SKM-1 (cell line): ENCODE results near the gene BTBD1.

ENCODE experiments used
- DNase-seq: peaks from one replicate; lab custom pipeline; 2025; ENCODE audit not compliant: unreplicated experiment; lab: John Stamatoyannopoulos, UW

Gene BTBD1

GRCh38 chr15:82995076-82995475 lies 72.0 kb downstream of the BTBD1 start:
- DNase-seq: no peak

- DNase-seq: no peak
Measured at GRCh38 chr15:82993144-82993543, 73.9 kb downstream of the BTBD1 start.

- DNase-seq: no peak
Measured at GRCh38 chr15:82992436-82992998, 74.5 kb downstream of the BTBD1 start.

- DNase-seq: no peak
Measured at GRCh38 chr15:82986442-82986780, 80.6 kb downstream of the BTBD1 start.

GRCh38 chr15:82985688-82986441 lies 81.2 kb downstream of the BTBD1 start, which contains the start of gene RAMAC:
TSS of gene RAMAC (plus strand) at chr15:82986210. CDS start at chr15:82989019, 2,809 bp downstream.
- peak; percentile 94 for DNase-seq

- DNase-seq: no peak
Measured at GRCh38 chr15:82980981-82981380, 86.1 kb downstream of the BTBD1 start.

- DNase-seq: no peak
Measured at GRCh38 chr15:82979726-82980125, 87.3 kb downstream of the BTBD1 start.

GRCh38 chr15:82978438-82978837 lies 88.6 kb downstream of the BTBD1 start:
- no peak for DNase-seq

GRCh38 chr15:82977076-82977475 lies 90.0 kb downstream of the BTBD1 start:
- no peak for DNase-seq

GRCh38 chr15:82972990-82973389 lies 94.1 kb downstream of the BTBD1 start:
- no peak for DNase-seq

GRCh38 chr15:82971218-82971984 lies 95.7 kb downstream of the BTBD1 start:
- DNase-seq: no peak

GRCh38 chr15:82970696-82971095 lies 96.4 kb downstream of the BTBD1 start:
- DNase-seq: no peak

GRCh38 chr15:82970078-82970686 lies 96.9 kb downstream of the BTBD1 start:
- no peak for DNase-seq

- no peak for DNase-seq
Measured at GRCh38 chr15:82969353-82969752, 97.7 kb downstream of the BTBD1 start.

- no peak for DNase-seq
Measured at GRCh38 chr15:82968066-82968465, 99.0 kb downstream of the BTBD1 start.

GRCh38 chr15:82966671-82967071 lies 100.4 kb downstream of the BTBD1 start:
- DNase-seq: no peak
